ENCODE measurements around the gene CORO2B.

The CORO2B gene

GRCh38 chr15:68700455-68701123, 121.8 kb downstream of the CORO2B start:
- no peak for DNase-seq (ENCODE audit: low read depth)

GRCh38 chr15:68701886-68702285, 123.1 kb downstream of the CORO2B start:
- DNase-seq (ENCODE audit: low read depth), result no peak

GRCh38 chr15:68704496-68705021, 125.8 kb downstream of the CORO2B start:
- DNase-seq (ENCODE audit: low read depth), result no peak

GRCh38 chr15:68706256-68706655, 127.5 kb downstream of the CORO2B start:
- no peak for DNase-seq (ENCODE audit: low read depth)

- no peak for DNase-seq (ENCODE audit: low read depth)
Observed at GRCh38 chr15:68706931-68707330, 128.1 kb downstream of the CORO2B start.

- no peak for DNase-seq (ENCODE audit: low read depth)
Observed at GRCh38 chr15:68707386-68707785, 128.6 kb downstream of the CORO2B start.

GRCh38 chr15:68709876-68710275, 131.1 kb downstream of the CORO2B start:
- DNase-seq (ENCODE audit: low read depth), result no peak

- no peak for DNase-seq (ENCODE audit: low read depth)
Observed at GRCh38 chr15:68710536-68710935, 131.7 kb downstream of the CORO2B start.

- DNase-seq (ENCODE audit: low read depth), result no peak
Observed at GRCh38 chr15:68711406-68711805, 132.6 kb downstream of the CORO2B start.

GRCh38 chr15:68712886-68713285, 134.1 kb downstream of the CORO2B start:
- DNase-seq (ENCODE audit: low read depth), result no peak

- DNase-seq (ENCODE audit: low read depth), result no peak
Observed at GRCh38 chr15:68713874-68714273, 135.1 kb downstream of the CORO2B start.

- DNase-seq (ENCODE audit: low read depth), result no peak
Observed at GRCh38 chr15:68715111-68715510, 136.3 kb downstream of the CORO2B start.

- DNase-seq (ENCODE audit: low read depth), result no peak
Observed at GRCh38 chr15:68717951-68718350, 139.2 kb downstream of the CORO2B start.

GRCh38 chr15:68718468-68718867, 139.7 kb downstream of the CORO2B start:
- DNase-seq (ENCODE audit: low read depth), result no peak

- DNase-seq (ENCODE audit: low read depth), result no peak
Observed at GRCh38 chr15:68719051-68719450, 140.3 kb downstream of the CORO2B start.

- no peak for DNase-seq (ENCODE audit: low read depth)
Observed at GRCh38 chr15:68719672-68720071, 140.9 kb downstream of the CORO2B start.

GRCh38 chr15:68721886-68722285, 143.1 kb downstream of the CORO2B start:
- no peak for DNase-seq (ENCODE audit: low read depth)

- DNase-seq (ENCODE audit: low read depth), result no peak
Observed at GRCh38 chr15:68725736-68726135, 146.9 kb downstream of the CORO2B start.

GRCh38 chr15:68726246-68726645, 147.5 kb downstream of the CORO2B start:
- DNase-seq (ENCODE audit: low read depth), result no peak

GRCh38 chr15:68729789-68730411, 151.1 kb downstream of the CORO2B start:
- no peak for DNase-seq (ENCODE audit: low read depth)

- no peak for DNase-seq (ENCODE audit: low read depth)
Observed at GRCh38 chr15:68730471-68730919, 151.7 kb downstream of the CORO2B start.

- no peak for DNase-seq (ENCODE audit: low read depth)
Observed at GRCh38 chr15:68730976-68731897, 152.4 kb downstream of the CORO2B start.

GRCh38 chr15:68732451-68732850, 153.7 kb downstream of the CORO2B start:
- no peak for DNase-seq (ENCODE audit: low read depth)
